ENCODE results near the gene BCAM. TPM values are rescaled to one million over a fixed set of nuclear protein-coding genes. Genes with fewer than 3 reads are reported as not detected.

The BCAM gene
- total RNA-seq, 4 donors from 2014 or later = 10.2 to 24.6 (median 23.6) TPM

GRCh38 chr19:44848036-44848811 is 39.3 kb downstream of the BCAM start:
- H3K36me3 ChIP-seq = no peaks in the 10 kb centered on the region
- peak overlapping the region; percentile 82 to 93 (median 90) for H3K27ac ChIP-seq
- no peaks in the 10 kb centered on the region for H3K27me3 ChIP-seq
- in situ Hi-C loops (cut with MboI; ENCODE audit: low sequenced_read_pairs in 4 of 4) (no loop called here), intact Hi-C loops (cut with DNase I; ENCODE audit: low total_unique reads) (loop anchor here (5.0 kb wide), 3 partner anchors 109 to 154 kb away; partner anchors contain the start of genes CLPTM1 and RELB)
- peak overlapping the region; percentile 76 to 96 (median 90) for H3K4me3 ChIP-seq
- H3K9me3 ChIP-seq = no peaks in the 10 kb centered on the region
- no peak for DNase-seq
- peaks cover 12 to 23% of the 10 kb centered on the region in 2 donors for H3K4me1 ChIP-seq
- TF ChIP-seq CTCF (IDR thresholded peaks at IDR 0.05 in 4 of 5, conservative IDR thresholded peaks at IDR 0.05 in 1 of 5) = no peak
- TF ChIP-seq POLR2A (IDR thresholded peaks at IDR 0.05) = no peak
- no peak for ATAC-seq

GRCh38 chr19:44848812-44849447 is 40.0 kb downstream of the BCAM start:
- intact Hi-C loops (cut with DNase I; ENCODE audit: low total_unique reads) = loop anchor here (5.0 kb wide), 3 partner anchors 108 to 153 kb away; partner anchors contain the start of genes CLPTM1 and RELB
- no peak for ATAC-seq
- Histone ChIP-seq H3K27ac (peak overlapping the region; percentile 82 to 93 (median 90)), H3K9me3 (no peaks in the 10 kb centered on the region), H3K4me1 (peaks cover 12 to 23% of the 10 kb centered on the region in 2 donors), H3K36me3 (no peaks in the 10 kb centered on the region), H3K4me3 (peak overlapping the region; percentile 76 to 96 (median 90)), H3K27me3 (no peaks in the 10 kb centered on the region)
- in situ Hi-C loops (cut with MboI; ENCODE audit: low sequenced_read_pairs in 4 of 4) = no loop called here
- DNase-seq = no peak
- TF ChIP-seq POLR2A (IDR thresholded peaks at IDR 0.05) (no peak), CTCF (IDR thresholded peaks at IDR 0.05 in 4 of 5, conservative IDR thresholded peaks at IDR 0.05 in 1 of 5) (no peak)

- no peaks in the 10 kb centered on the region for H3K27me3 ChIP-seq
- H3K4me1 ChIP-seq = peaks cover 5 to 11% of the 10 kb centered on the region in 2 donors
- no peaks in the 10 kb centered on the region for H3K36me3 ChIP-seq
- no peak for ATAC-seq
- in situ Hi-C loops (cut with MboI; ENCODE audit: low sequenced_read_pairs in 4 of 4) (no loop called here), intact Hi-C loops (cut with DNase I; ENCODE audit: low total_unique reads) (no loop called here)
- DNase-seq = no peak
- TF ChIP-seq POLR2A (IDR thresholded peaks at IDR 0.05) = no peak
- TF ChIP-seq CTCF (IDR thresholded peaks at IDR 0.05 in 4 of 5, conservative IDR thresholded peaks at IDR 0.05 in 1 of 5) = no peak
- H3K4me3 ChIP-seq = no peak overlapping the region
- peak overlapping the region in 2 of 4 donors; percentile 90 for H3K27ac ChIP-seq
- no peaks in the 10 kb centered on the region for H3K9me3 ChIP-seq
Observed at GRCh38 chr19:44850641-44851109, 41.8 kb downstream of the BCAM start.

DNA sequence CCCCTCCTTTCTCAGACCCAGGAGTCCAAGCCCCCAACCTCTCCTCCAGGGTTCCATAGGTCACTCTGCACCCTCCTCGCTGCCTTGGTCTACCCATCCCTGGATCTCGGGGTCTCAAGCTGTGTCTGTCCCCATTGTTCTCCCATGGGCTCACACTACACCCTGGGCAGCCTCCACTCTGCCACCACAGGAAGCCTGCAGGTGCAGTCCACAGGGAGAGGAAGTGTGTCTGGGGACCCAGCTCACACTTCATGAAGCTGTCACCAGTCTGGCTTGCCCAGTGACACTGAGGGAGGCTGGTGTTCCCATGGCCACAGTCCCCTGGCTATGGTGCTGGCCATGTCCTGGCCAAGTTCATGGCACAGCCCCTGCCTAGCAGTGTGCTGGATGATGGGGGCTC is 42.5 kb downstream of the BCAM start:
- in situ Hi-C loops (cut with MboI; ENCODE audit: low sequenced_read_pairs in 4 of 4) (no loop called here), intact Hi-C loops (cut with DNase I; ENCODE audit: low total_unique reads) (no loop called here)
- no peak overlapping the region for H3K4me3 ChIP-seq
- no peak for DNase-seq
- TF ChIP-seq POLR2A (IDR thresholded peaks at IDR 0.05) (no peak), CTCF (IDR thresholded peaks at IDR 0.05 in 4 of 5, conservative IDR thresholded peaks at IDR 0.05 in 1 of 5) (no peak)
- no peaks in the 10 kb centered on the region for H3K36me3 ChIP-seq
- no peaks in the 10 kb centered on the region for H3K27me3 ChIP-seq
- H3K9me3 ChIP-seq = no peaks in the 10 kb centered on the region
- H3K27ac ChIP-seq = peak overlapping the region in 1 of 4 donors; percentile 90
- H3K4me1 ChIP-seq = peaks cover 5 to 11% of the 10 kb centered on the region in 2 donors
- ATAC-seq = no peak
